Stimulated activated CD8-positive, alpha-beta memory T cell treated with anti-CD3 and anti-CD28 coated beads, Interleukin-7, amount 100 ng/mL, for 4 hours (primary cell): ENCODE results near the gene GNAI2.
A peak's percentile ranks its signal among the peaks of the same experiment; 100 is the strongest.

Source experiments
- DNase-seq, 2 donors: peaks; one replicate each; pipeline ENCODE4 v3.0.0-alpha.2; 2020; ENCODE audit warnings: low read depth in 2 of 2

Gene GNAI2

GRCh38 chr3:50235716-50236483 lies at the start of gene GNAI2:
Gene GNAI2, plus strand, starts transcription at chr3:50236204. Its CDS starts 132 bp downstream, at chr3:50236336.
- peak; percentile 97 to 99 for DNase-seq

- no peak for DNase-seq
These were observed 48.3 kb upstream of the GNAI2 start for GRCh38 chr3:50187750-50188149.

GRCh38 chr3:50189274-50189673 lies 46.7 kb upstream of the GNAI2 start:
- no peak for DNase-seq

GRCh38 chr3:50189989-50190388 lies 46.0 kb upstream of the GNAI2 start:
- DNase-seq, result no peak

- DNase-seq, result no peak
These were observed 44.9 kb upstream of the GNAI2 start, which contains the start of gene GNAT1 for GRCh38 chr3:50190936-50191660. Gene GNAT1, plus strand, starts transcription at chr3:50191610. Its CDS starts 116 bp downstream, at chr3:50191726.

- no peak for DNase-seq
These were observed 43.9 kb upstream of the GNAI2 start for GRCh38 chr3:50192124-50192523.

GRCh38 chr3:50192689-50193141 lies 43.3 kb upstream of the GNAI2 start:
- peak; percentile 63 to 69 for DNase-seq

GRCh38 chr3:50193286-50193685 lies 42.7 kb upstream of the GNAI2 start:
- DNase-seq, result no peak

- DNase-seq, result no peak
These were observed 42.3 kb upstream of the GNAI2 start for GRCh38 chr3:50193746-50194127.

- peak; percentile 85 to 88 for DNase-seq
These were observed 41.7 kb upstream of the GNAI2 start for GRCh38 chr3:50194128-50194902.

GRCh38 chr3:50194903-50195500 lies 41.0 kb upstream of the GNAI2 start:
- peak in 1 of 2 donors; percentile 6 for DNase-seq

- no peak for DNase-seq
These were observed 40.3 kb upstream of the GNAI2 start for GRCh38 chr3:50195501-50196252.

GRCh38 chr3:50196253-50196801 lies 39.7 kb upstream of the GNAI2 start:
- no peak for DNase-seq

GRCh38 chr3:50201573-50202315 lies 34.3 kb upstream of the GNAI2 start:
- no peak for DNase-seq

GRCh38 chr3:50202353-50203112 lies 33.5 kb upstream of the GNAI2 start:
- no peak for DNase-seq

- DNase-seq, result no peak
These were observed 32.7 kb upstream of the GNAI2 start for GRCh38 chr3:50203113-50203808.

GRCh38 chr3:50203809-50204803 lies 31.9 kb upstream of the GNAI2 start:
- no peak for DNase-seq
